GM12801 (cell line): Measurements from ENCODE around the gene PKN3.

ENCODE experiments used
- CTCF ChIP-seq: IDR thresholded peaks from one replicate; pipeline ENCODE4 v1.5.1; 2011; ENCODE audit warnings: control low read depth; ENCODE audit not compliant: insufficient read length; ENCODE audit errors: extremely low read depth

The PKN3 gene

GRCh38 chr9:128707446-128707845 is 5.1 kb downstream of the PKN3 start:
- no peak for TF ChIP-seq CTCF

- no peak for TF ChIP-seq CTCF
These were observed 10.4 kb downstream of the PKN3 start for GRCh38 chr9:128712451-128713410.

GRCh38 chr9:128713411-128713780 is 11.1 kb downstream of the PKN3 start:
- TF ChIP-seq CTCF: no peak

- TF ChIP-seq CTCF: no peak
These were observed 11.8 kb downstream of the PKN3 start for GRCh38 chr9:128713941-128714573.

GRCh38 chr9:128714586-128715435 is 12.5 kb downstream of the PKN3 start:
- no peak for TF ChIP-seq CTCF

GRCh38 chr9:128715436-128715750 is 13.1 kb downstream of the PKN3 start:
- no peak for TF ChIP-seq CTCF
